HG02981 (cell line): Measurements from ENCODE around the gene SCN10A.

Experiments
- ATAC-seq: cut with Tn5 transposase; IDR thresholded peaks from one replicate; pipeline ENCODE4 v1.9.1; 2021; ENCODE audit warnings: mild to moderate bottlenecking, moderate library complexity; ENCODE audit not compliant: unreplicated experiment

The SCN10A gene

GRCh38 chr3:38816026-38816425 is at the start of gene SCN10A:
TSS of gene SCN10A (minus strand) at chr3:38816217. CDS start at chr3:38794010, 22,207 bp downstream.
- ATAC-seq: no peak

DNA sequence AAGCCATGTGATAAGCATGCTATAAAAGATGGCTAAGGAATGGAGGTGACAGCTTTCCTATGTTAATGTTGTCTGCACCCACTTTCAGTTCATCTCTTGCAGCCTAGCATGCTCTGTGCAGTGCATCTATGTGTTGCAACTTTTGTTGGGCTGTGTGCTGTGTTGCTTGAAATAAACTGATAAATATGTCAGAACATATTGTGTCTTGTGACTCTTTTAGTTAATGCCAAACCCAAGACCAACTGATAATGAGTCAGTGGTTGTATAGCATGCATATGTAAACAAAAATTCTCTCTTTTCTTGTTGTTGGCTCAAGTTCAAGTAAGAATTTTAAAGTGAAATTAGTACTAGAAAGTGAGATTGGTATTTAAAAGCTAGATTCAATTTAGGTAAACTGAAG is 37.0 kb upstream of the SCN10A start:
- no peak for ATAC-seq

- no peak for ATAC-seq
Measured at GRCh38 chr3:38843898-38844297, 27.9 kb upstream of the SCN10A start.

GRCh38 chr3:38842266-38842965 is 26.4 kb upstream of the SCN10A start:
- no peak for ATAC-seq

GRCh38 chr3:38840987-38841386 is 25.0 kb upstream of the SCN10A start:
- ATAC-seq: no peak

GRCh38 chr3:38837358-38837757 is 21.3 kb upstream of the SCN10A start:
- no peak for ATAC-seq

GRCh38 chr3:38836561-38836960 is 20.5 kb upstream of the SCN10A start:
- no peak for ATAC-seq

- no peak for ATAC-seq
Measured at GRCh38 chr3:38835939-38836338, 19.9 kb upstream of the SCN10A start.

DNA sequence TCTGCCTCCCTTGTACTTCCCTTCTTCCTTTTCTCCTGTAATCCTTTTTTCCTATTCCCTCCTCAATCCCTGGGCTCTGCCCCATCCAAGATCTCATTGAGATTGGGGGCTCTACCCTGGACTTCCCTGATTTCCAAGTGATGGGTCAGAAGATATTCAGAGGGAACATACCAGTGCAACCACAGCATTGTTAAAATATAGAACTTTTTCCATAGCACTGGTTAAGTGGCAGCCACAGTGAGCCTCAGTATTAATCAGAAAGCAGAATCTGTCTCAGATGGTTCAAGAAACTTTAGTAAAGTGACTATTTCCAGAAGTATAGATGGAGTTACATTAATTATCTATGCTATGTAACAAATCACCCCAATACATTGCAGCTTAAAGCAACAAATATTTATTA is 18.7 kb upstream of the SCN10A start:
- no peak for ATAC-seq

DNA sequence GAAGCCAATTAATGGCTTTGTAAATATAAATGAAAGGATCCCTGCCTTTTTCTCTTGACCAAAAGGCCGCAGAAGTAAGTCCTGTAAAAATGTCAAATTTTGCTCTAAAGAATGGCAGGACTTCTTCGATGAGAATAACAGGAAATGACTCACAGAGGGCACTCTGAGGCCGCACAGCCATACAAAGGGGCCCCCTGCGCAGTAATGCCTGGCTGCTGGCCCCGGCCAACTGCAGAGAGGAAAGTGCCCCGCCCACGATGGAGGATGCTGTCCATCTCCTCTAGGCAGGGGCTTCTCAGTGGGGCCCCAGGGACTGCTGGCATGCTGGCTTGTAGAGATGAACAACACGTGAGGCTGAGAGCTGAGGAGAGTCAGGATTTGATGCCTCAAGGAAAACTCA is 18.1 kb upstream of the SCN10A start:
- ATAC-seq: no peak

- no peak for ATAC-seq
Measured at GRCh38 chr3:38829404-38829803, 13.4 kb upstream of the SCN10A start.

DNA sequence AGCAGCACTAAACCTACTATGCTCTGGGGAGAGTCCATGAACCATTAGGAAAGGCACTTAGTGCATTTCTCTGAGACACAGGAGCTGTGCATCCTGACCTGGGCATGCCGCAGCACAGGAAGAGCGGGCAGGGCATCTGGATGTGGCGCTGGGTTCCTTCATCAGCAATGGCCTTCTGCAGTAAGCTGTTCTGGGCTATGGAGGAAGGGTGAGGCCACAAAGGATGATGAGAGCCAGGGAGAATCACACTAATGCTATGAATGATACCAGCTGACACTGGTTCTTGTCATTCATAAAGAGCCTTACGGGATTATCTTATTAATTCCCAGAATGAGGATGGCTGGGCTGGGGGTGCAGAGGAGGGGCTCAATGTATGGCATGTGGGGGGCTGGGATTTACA is 12.7 kb upstream of the SCN10A start:
- ATAC-seq: no peak

DNA sequence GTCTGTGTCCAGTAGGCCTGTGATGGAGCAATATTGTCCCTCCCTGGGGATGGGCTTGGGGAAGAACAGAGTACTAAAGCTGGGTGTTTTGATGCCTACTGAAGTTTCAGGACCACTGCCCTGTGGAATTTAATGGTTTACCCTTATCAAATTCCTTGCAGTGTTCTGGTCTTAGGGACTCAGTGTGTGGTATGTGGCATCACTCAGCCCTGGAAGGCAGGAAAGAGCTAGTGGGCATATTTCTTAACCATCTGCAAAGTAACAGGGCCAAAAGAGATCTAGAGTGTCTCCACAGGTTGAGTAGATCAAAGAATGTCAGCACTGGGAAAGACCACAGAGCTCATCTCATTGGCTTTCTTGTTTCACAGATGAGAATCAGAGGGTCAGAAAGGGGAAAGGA is 11.8 kb upstream of the SCN10A start:
- ATAC-seq: no peak

- no peak for ATAC-seq
Measured at GRCh38 chr3:38826001-38826400, 10.0 kb upstream of the SCN10A start.

DNA sequence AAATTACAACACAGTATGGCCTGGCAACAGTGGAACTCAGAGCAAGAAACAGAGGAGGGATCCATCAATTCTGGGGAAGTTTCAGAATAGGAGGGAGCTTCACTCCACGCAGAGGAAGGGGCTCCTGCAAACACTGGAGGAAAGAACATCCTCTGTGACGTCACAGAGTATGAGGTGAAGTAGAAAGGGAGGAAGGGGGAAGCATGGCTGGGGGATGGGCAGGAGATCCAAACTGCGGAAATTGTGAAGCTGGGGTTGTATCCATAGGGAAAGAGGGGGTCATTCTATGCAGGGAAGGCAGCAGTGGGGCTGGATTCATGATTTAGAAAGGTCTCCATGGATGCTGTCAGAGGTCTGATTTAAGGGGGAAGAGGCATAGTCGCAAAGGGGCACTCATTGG is 8.3 kb upstream of the SCN10A start:
- no peak for ATAC-seq

- no peak for ATAC-seq
Measured at GRCh38 chr3:38823722-38824121, 7.7 kb upstream of the SCN10A start.

GRCh38 chr3:38823186-38823585 is 7.2 kb upstream of the SCN10A start:
- no peak for ATAC-seq

GRCh38 chr3:38811822-38812221 is 4.2 kb downstream of the SCN10A start:
- ATAC-seq: no peak

- ATAC-seq: no peak
Measured at GRCh38 chr3:38805765-38806386, 10.1 kb downstream of the SCN10A start.

- ATAC-seq: no peak
Measured at GRCh38 chr3:38805004-38805403, 11.0 kb downstream of the SCN10A start.

- no peak for ATAC-seq
Measured at GRCh38 chr3:38800511-38800910, 15.5 kb downstream of the SCN10A start.

DNA sequence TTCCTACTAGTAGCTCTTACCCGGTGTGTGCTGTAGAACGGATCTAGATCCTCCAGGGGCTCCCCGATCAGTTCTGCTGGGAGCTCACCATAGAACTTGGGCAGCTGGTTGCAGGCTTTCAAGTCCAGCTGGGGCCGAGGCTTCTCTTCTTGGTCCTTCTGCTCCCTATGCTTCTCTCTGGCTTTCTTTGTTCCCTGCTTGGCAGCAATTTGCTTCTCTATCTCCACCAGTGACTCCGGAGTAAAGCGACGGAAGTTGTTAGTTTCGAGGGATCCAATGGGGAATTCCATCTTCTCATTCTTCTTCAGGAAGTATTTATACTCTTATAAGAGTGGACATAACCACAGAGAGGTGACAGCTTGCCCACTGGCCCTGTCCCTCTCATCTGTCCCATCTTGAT is 22.3 kb downstream of the SCN10A start:
- ATAC-seq: no peak

DNA sequence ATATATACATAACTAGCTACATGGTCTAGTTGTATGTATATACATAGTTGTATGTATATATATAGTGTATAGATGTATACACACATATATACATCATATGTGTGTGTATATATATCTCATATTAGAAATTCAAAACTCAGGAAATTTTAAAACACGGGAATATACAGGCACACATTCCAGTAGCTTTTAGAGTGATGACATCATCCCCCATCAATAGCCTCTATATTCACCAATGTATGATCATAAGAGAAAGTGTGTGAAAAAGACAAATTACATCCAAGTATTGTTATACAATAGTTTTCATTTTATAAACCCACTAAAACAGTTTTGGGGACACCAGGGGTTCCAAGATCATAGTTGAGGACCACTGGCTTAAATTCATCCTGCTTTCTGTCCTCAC is 23.0 kb downstream of the SCN10A start:
- ATAC-seq: no peak
